Panc1 (cell line): ENCODE measurements around the gene SLC66A1. TPM values are rescaled to one million over a fixed set of nuclear protein-coding genes. Genes with fewer than 3 reads are reported as not detected.
A peak's percentile ranks its signal among the peaks of the same experiment; 100 is the strongest.

ENCODE experiments used
- ATAC-seq: fragments of 200-7000 bp; cut with Tn5 transposase; 2 replicates; pipeline ENCODE4 v1.9.1; 2020; ENCODE audit warnings: mild to moderate bottlenecking, moderate library complexity
- BruUV-seq: library from RNA; stranded (reverse); fragments of 400-500 nt; replicated peaks from 2 replicates; lab custom pipeline; 2021; lab: Mats Ljungman, UMichigan
- CTCF ChIA-PET: fragments of 300-600 bp; sonication (Branson Sonifier 250); formaldehyde crosslinking; loops from one replicate; lab custom pipeline; 2022; ENCODE audit warnings: antibody characterized with exemption; lab: Charles Lee
- POLR2A ChIA-PET: fragments of 300-600 bp; sonication (Branson Sonifier 250); formaldehyde crosslinking; loops from one replicate; lab custom pipeline; 2022; ENCODE audit warnings: antibody characterized with exemption; lab: Charles Lee
- DNase-seq: peaks from one replicate; pipeline ENCODE4 v3.0.0-alpha.2; 2010; ENCODE audit warnings: low read depth, low spot score
- H3K27ac ChIP-seq: 2 replicates; pipeline ENCODE4 v1.5.1; 2011; ENCODE audit warnings: mild to moderate bottlenecking, low read length, inconsistent platforms
- H3K27me3 ChIP-seq: fragments of 200-500 bp; sonication (Bioruptor generic); 2 replicates; pipeline ENCODE4 v1.6.0; 2014; ENCODE audit warnings: low read length, inconsistent platforms; ENCODE audit not compliant: control insufficient read depth, insufficient read depth
- H3K36me3 ChIP-seq: fragments of 200-500 bp; sonication (Bioruptor generic); 2 replicates; pipeline ENCODE4 v1.5.1; 2014; ENCODE audit warnings: inconsistent platforms, mild to moderate bottlenecking, low read length, moderate library complexity; ENCODE audit not compliant: control insufficient read depth, insufficient read depth
- H3K4me1 ChIP-seq: 2 replicates; pipeline ENCODE4 v1.5.1; 2011; ENCODE audit warnings: inconsistent platforms, mild to moderate bottlenecking, low read length, moderate library complexity; ENCODE audit not compliant: control insufficient read depth, insufficient read depth
- H3K4me3 ChIP-seq, 2 experiments: 2 replicates each; pipeline ENCODE4 v1.5.1; 2011 to 2012; ENCODE audit warnings: low read depth in 2 of 2, low read length in 2 of 2, mild to moderate bottlenecking in 2 of 2, inconsistent platforms in 1 of 2, moderate library complexity in 1 of 2
- H3K9me3 ChIP-seq: fragments of 200-500 bp; sonication (Bioruptor generic); 2 replicates; pipeline ENCODE4 v1.5.1; 2014; ENCODE audit warnings: low read depth, mild to moderate bottlenecking, inconsistent platforms, low read length, moderate library complexity; ENCODE audit not compliant: control insufficient read depth, insufficient read depth
- POLR2AphosphoS5 ChIP-seq: IDR thresholded peaks from 2 replicates; pipeline ENCODE4 v1.6.1; 2012; ENCODE audit warnings: mild to moderate bottlenecking, low read depth, low read length, moderate library complexity
- SIN3A ChIP-seq: IDR thresholded peaks from 2 replicates; pipeline ENCODE4 v1.6.1; 2012; ENCODE audit warnings: low read depth, mild to moderate bottlenecking, low read length, moderate library complexity, borderline replicate concordance; ENCODE audit not compliant: insufficient read depth
- TCF7L2 ChIP-seq: IDR thresholded peaks from 2 replicates; pipeline ENCODE4 v1.6.1; 2011; ENCODE audit warnings: mild to moderate bottlenecking, low read depth, low read length, inconsistent platforms
- in situ Hi-C: cut with HindIII; loops from 2 replicates; pipeline ENCODE4 v1.10.0; 2016; ENCODE audit warnings: low sequenced_read_pairs, low pct_unique_long_range_greater_than_20kb
- intact Hi-C: fragments of 100-400 bp; cut with micrococcal nuclease; formaldehyde crosslinking; loops from one replicate; pipeline ENCODE4 v1.10.0; 2022; ENCODE audit not compliant: unreplicated experiment
- total RNA-seq: library from RNA; stranded (reverse); gene quantifications from one replicate; pipeline ENCODE4 v1.2.1, GENCODE V29; 2021; ENCODE audit not compliant: unreplicated experiment
- TF ChIP-seq, protein P1 (sequence below): fragments of 450-650 bp; IDR thresholded peaks from 2 replicates; pipeline ENCODE4 v1.5.1; 2017; ENCODE audit warnings: mild to moderate bottlenecking
- TF ChIP-seq, protein P2 (sequence below), 2 experiments: IDR thresholded peaks; 2 replicates each; pipeline ENCODE4 v1.6.1; 2011 to 2012; ENCODE audit warnings: low read depth in 2 of 2, control low read depth in 1 of 2, low read length in 1 of 2, mild to moderate bottlenecking in 1 of 2, moderate library complexity in 1 of 2; ENCODE audit not compliant: insufficient read depth in 1 of 2

The SLC66A1 gene
- total RNA-seq, 1 experiment from 2014 or later, result 42.0 TPM

DNA sequence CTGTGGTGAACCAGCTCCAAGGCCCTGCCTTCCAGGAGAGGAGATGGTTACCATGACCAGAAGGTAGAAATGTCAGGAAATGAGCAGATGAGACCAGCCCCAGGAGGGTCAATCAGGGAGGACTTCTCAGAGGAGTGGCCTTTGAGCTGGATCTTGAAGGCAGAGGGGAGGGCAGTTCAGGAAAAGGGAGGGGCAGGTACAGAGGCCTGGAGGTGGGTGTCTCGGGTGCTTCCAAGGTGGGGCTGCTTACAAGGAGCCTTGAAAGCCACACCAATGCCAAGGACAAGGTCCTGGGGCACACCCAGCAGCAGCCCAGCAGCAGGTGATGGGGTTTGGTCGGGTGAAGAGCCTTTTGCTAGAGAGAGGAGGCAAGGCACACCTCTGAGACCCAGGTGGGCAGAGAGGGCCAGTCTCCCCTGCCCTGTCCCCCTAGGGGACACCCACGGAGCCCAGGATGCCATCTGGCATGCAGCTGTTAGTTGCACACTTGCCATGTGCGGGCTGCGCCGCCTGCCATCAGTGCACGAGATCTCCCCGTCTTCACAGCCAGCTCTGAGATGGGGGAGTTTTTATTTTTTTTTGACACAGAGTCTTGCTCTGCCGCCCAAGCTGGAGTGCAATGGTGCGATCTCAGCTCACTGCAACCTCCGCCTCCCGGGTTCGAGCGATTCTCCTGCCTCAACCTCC lies 18.5 kb downstream of the SLC66A1 start:
- no TSS peak for BruUV-seq
- POLR2A ChIA-PET, result no interaction called here
- in situ Hi-C loops, result no loop called here
- Histone ChIP-seq H3K36me3 (no peaks in the 10 kb centered on the region; the same call in 1 of the 2 replicates), H3K27me3 (no peaks in the 10 kb centered on the region), H3K4me3 (no peak overlapping the region), H3K4me1 (no peaks in the 10 kb centered on the region; the same call in 1 of the 2 replicates), H3K9me3 (no peaks in the 10 kb centered on the region), H3K27ac (no peak overlapping the region)
- no peak; the same call in 1 of the 2 replicates for ATAC-seq
- intact Hi-C loops, result no loop called here
- DNase-seq, result no peak
- TF ChIP-seq, protein P1, sequence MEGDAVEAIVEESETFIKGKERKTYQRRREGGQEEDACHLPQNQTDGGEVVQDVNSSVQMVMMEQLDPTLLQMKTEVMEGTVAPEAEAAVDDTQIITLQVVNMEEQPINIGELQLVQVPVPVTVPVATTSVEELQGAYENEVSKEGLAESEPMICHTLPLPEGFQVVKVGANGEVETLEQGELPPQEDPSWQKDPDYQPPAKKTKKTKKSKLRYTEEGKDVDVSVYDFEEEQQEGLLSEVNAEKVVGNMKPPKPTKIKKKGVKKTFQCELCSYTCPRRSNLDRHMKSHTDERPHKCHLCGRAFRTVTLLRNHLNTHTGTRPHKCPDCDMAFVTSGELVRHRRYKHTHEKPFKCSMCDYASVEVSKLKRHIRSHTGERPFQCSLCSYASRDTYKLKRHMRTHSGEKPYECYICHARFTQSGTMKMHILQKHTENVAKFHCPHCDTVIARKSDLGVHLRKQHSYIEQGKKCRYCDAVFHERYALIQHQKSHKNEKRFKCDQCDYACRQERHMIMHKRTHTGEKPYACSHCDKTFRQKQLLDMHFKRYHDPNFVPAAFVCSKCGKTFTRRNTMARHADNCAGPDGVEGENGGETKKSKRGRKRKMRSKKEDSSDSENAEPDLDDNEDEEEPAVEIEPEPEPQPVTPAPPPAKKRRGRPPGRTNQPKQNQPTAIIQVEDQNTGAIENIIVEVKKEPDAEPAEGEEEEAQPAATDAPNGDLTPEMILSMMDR, result no peak
- TF ChIP-seq SIN3A, result no peak
- TF ChIP-seq, protein P2, sequence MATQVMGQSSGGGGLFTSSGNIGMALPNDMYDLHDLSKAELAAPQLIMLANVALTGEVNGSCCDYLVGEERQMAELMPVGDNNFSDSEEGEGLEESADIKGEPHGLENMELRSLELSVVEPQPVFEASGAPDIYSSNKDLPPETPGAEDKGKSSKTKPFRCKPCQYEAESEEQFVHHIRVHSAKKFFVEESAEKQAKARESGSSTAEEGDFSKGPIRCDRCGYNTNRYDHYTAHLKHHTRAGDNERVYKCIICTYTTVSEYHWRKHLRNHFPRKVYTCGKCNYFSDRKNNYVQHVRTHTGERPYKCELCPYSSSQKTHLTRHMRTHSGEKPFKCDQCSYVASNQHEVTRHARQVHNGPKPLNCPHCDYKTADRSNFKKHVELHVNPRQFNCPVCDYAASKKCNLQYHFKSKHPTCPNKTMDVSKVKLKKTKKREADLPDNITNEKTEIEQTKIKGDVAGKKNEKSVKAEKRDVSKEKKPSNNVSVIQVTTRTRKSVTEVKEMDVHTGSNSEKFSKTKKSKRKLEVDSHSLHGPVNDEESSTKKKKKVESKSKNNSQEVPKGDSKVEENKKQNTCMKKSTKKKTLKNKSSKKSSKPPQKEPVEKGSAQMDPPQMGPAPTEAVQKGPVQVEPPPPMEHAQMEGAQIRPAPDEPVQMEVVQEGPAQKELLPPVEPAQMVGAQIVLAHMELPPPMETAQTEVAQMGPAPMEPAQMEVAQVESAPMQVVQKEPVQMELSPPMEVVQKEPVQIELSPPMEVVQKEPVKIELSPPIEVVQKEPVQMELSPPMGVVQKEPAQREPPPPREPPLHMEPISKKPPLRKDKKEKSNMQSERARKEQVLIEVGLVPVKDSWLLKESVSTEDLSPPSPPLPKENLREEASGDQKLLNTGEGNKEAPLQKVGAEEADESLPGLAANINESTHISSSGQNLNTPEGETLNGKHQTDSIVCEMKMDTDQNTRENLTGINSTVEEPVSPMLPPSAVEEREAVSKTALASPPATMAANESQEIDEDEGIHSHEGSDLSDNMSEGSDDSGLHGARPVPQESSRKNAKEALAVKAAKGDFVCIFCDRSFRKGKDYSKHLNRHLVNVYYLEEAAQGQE (IDR thresholded peaks at IDR 0.05; ENCODE audit: insufficient read depth in 1 of 2, low read depth in 2 of 2, low read length in 1 of 2), result no peak
- no peak for TF ChIP-seq TCF7L2
- TF ChIP-seq POLR2AphosphoS5, result no peak
- CTCF ChIA-PET, result no interaction called here

DNA sequence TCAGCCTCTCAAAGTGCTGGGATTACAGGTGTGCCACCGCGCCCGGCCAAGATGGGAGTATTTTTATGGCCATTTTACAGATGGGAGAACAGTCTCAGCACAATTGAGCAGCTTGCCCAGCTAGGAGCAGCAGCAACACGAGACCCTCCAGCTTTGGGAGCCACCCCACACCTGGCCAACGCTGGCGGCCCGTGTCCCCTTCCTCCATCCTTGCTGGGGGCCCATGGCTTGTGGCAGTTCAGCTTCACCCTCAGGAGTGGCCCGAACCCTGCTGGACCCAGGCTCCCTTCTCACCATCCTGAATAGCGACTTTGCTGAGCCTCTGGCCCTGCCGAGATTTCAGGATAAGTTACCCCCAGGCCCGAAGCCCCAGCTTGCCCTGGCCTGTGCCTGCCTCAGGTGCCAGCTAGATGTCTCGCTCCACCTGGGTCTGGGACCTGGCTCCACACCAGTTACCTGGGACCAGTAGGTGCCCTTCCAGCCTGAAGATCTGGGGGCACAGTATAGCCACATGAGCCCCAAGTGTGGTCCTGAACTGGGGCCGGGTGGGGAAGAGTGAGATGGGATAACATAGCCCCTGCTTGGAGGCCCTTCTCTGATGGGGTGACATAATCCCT lies 19.2 kb downstream of the SLC66A1 start:
- ChIA-PET POLR2A (no interaction called here), CTCF (no interaction called here)
- Histone ChIP-seq H3K4me1 (no peaks in the 10 kb centered on the region; the same call in 1 of the 2 replicates), H3K36me3 (no peaks in the 10 kb centered on the region; the same call in 1 of the 2 replicates), H3K27me3 (no peaks in the 10 kb centered on the region), H3K9me3 (no peaks in the 10 kb centered on the region), H3K27ac (no peak overlapping the region), H3K4me3 (no peak overlapping the region)
- no peak for DNase-seq
- intact Hi-C loops (no loop called here), in situ Hi-C loops (no loop called here)
- no TSS peak for BruUV-seq
- TF ChIP-seq POLR2AphosphoS5 (peak; percentile 10; the same call in 1 of the 2 replicates), SIN3A (no peak), TCF7L2 (no peak)
- TF ChIP-seq, protein P1, result no peak
- TF ChIP-seq, protein P2 (IDR thresholded peaks at IDR 0.05; ENCODE audit: insufficient read depth in 1 of 2, low read depth in 2 of 2, low read length in 1 of 2), result no peak
- no peak for ATAC-seq
